ENCODE measurements around the gene CLTB. TPM values are rescaled to one million over a fixed set of nuclear protein-coding genes. Genes with fewer than 3 reads are reported as not detected.

CLTB gene
- total and polyA plus RNA-seq, 12 donors: 118 to 299 (median 160) TPM

DNA sequence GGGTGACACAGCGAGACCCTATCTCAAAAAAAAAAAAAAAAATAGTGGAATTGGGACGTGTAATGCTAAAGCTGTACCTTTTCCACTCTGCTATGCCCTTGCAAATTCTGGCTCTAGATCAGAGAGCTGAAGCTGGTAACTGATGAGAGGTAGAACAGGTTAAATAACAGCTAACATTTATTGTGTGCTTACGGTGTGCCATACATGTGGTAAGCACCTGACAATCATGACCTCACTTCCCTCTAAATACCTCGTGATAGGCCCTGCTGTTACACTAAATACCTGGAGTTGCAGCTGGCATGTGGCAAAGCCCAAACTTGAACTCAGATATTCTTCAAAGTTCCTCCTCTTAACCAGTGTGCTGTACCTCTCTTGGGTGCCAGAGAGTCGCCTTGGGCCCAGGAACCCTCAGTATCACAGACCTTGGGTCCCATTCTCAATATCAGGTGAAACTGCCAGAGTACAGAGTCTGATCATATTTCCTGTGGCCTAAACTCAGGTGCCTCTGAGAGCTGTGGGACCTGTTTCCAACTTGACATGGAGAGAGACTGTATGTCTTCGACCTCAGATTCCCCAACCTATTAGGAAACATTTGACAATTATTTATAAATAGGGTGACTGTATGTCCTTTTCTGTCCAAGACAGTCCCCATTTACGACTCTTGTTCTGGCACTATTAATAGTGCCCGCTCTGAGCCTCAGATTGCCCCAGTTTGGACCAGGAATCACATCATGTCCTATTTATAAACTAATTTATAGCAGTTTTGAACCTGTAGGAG is 46.2 kb downstream of the CLTB start:
- Histone ChIP-seq H3K4me1 (replicated peaks in 1 of 2) (peaks cover 13 to 24% of the 10 kb centered on the region in 2 donors), H3K9me3 (replicated peaks in 1 of 3) (no peaks in the 10 kb centered on the region), H3K27ac (no peak overlapping the region), H3K4me3 (no peak overlapping the region), H3K27me3 (no peaks in the 10 kb centered on the region), H3K36me3 (replicated peaks in 1 of 2) (peaks cover 0 to 16% of the 10 kb centered on the region in 2 donors)
- DNase-seq: no peak
- TF ChIP-seq, protein P1, sequence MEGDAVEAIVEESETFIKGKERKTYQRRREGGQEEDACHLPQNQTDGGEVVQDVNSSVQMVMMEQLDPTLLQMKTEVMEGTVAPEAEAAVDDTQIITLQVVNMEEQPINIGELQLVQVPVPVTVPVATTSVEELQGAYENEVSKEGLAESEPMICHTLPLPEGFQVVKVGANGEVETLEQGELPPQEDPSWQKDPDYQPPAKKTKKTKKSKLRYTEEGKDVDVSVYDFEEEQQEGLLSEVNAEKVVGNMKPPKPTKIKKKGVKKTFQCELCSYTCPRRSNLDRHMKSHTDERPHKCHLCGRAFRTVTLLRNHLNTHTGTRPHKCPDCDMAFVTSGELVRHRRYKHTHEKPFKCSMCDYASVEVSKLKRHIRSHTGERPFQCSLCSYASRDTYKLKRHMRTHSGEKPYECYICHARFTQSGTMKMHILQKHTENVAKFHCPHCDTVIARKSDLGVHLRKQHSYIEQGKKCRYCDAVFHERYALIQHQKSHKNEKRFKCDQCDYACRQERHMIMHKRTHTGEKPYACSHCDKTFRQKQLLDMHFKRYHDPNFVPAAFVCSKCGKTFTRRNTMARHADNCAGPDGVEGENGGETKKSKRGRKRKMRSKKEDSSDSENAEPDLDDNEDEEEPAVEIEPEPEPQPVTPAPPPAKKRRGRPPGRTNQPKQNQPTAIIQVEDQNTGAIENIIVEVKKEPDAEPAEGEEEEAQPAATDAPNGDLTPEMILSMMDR (IDR thresholded peaks at IDR 0.05): no peak
- no peak for TF ChIP-seq POLR2A (IDR thresholded peaks at IDR 0.05)
- WGBS, 4 donors: 85 to 92% (median 89%) methylated on average over 8 of the region's 8 CpGs
- intact Hi-C loops (cut with DNase I): no loop called here

- Histone ChIP-seq H3K36me3 (replicated peaks in 1 of 2) (peaks cover 0 to 16% of the 10 kb centered on the region in 2 donors), H3K4me3 (no peak overlapping the region), H3K4me1 (replicated peaks in 1 of 2) (peaks cover 11 to 22% of the 10 kb centered on the region in 2 donors), H3K27me3 (no peaks in the 10 kb centered on the region), H3K9me3 (replicated peaks in 1 of 3) (no peaks in the 10 kb centered on the region), H3K27ac (no peak overlapping the region)
- DNase-seq: no peak
- 94 to 100% (median 97%) methylated on average over 2 to 13 of the region's 13 CpGs for whole genome bisulfite sequencing, 4 donors
- intact Hi-C loops (cut with DNase I): no loop called here
- TF ChIP-seq POLR2A (IDR thresholded peaks at IDR 0.05): no peak
- TF ChIP-seq, protein P1 (IDR thresholded peaks at IDR 0.05): no peak
Measured at GRCh38 chr5:176368726-176369125, 47.6 kb downstream of the CLTB start.

DNA sequence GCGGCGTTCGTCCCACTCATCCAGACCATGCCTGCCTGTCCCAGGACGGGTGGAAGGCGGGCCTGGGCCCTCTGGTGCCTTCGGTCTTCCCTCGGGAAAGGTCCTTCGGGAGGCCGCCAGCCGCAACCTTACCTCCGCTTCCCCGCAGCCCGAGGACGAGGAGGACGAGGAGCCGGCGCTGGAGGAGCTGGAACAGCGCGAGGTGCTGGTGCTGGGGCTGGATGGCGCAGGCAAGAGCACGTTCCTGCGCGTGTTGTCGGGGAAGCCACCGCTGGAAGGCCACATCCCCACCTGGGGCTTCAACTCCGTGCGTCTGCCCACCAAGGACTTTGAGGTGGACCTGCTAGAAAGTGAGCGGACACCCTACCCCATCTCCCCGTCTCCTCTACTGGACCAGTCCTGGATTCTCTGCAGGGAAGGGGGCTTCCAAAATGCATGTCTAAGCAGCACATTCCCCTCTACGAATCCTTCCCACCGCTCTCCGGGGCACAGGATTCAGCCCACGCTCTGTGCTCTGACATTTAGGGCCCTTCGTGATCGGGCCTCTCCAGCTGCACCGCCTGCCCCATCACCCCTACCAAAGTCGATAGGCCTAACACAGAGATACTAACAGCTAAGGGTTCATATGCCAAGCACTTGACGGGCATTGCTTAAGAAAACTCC is 50.0 kb downstream of the CLTB start:
- H3K9me3 ChIP-seq (replicated peaks in 1 of 3): no peaks in the 10 kb centered on the region
- peaks cover 0 to 16% of the 10 kb centered on the region in 2 donors for H3K36me3 ChIP-seq (replicated peaks in 1 of 2)
- H3K27ac ChIP-seq: peak overlapping the region in 1 of 5 donors; percentile 54
- H3K4me1 ChIP-seq (replicated peaks in 1 of 2): peaks cover 0 to 14% of the 10 kb centered on the region in 2 donors
- 65 to 77% (median 69%) methylated on average over 20 to 38 of the region's 38 CpGs for WGBS, 4 donors
- peak in 1 of 7 donors; percentile 28 for DNase-seq
- TF ChIP-seq, protein P1 (IDR thresholded peaks at IDR 0.05): no peak
- no peak for TF ChIP-seq POLR2A (IDR thresholded peaks at IDR 0.05)
- no peaks in the 10 kb centered on the region for H3K27me3 ChIP-seq
- H3K4me3 ChIP-seq: peak overlapping the region in 2 of 4 donors; percentile 53 to 81
- intact Hi-C loops (cut with DNase I): no loop called here
